ENCODE measurements around the gene RPS6KB2. TPM values are rescaled to one million over a fixed set of nuclear protein-coding genes. Genes with fewer than 3 reads are reported as not detected.

RPS6KB2 gene
- total and polyA plus RNA-seq, 2 donors (not counting 1 experiment from before 2014, with no cell fraction given) = 81.8 to 131 TPM

DNA sequence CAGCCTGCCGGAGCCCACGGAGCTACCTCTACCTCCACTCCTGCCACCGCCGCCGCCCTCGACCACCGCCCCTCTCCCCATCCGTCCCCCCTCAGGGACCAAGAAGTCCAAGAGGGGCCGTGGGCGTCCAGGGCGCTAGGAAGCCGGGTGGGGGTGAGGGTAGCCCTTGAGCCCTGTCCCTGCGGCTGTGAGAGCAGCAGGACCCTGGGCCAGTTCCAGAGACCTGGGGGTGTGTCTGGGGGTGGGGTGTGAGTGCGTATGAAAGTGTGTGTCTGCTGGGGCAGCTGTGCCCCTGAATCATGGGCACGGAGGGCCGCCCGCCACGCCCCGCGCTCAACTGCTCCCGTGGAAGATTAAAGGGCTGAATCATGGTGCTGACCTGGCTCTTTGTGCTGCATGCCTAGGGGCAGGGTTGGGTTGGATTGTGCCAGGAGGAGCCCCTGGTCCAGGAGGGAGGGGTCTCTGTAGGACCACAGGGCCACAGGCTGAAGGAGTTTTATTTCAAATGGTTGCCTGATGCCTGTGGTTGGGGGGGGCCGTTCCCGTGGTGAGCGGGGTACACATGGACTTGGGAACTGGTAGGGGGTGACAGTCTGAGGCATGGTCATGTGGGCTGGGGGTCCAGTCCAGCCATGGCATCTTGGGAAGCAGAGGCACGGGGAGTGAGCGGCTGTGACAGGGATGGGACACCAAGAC, 6.9 kb downstream of the RPS6KB2 start:
- no peaks in the 10 kb centered on the region for H3K9me3 Mint-ChIP-seq (ENCODE audit: insufficient read depth)
- Histone ChIP-seq H3K4me3 (ENCODE audit: control extremely low read depth in 1 of 5, extremely low read depth in 1 of 5, insufficient read depth in 1 of 5, low read depth in 2 of 5, low read length in 4 of 5) (peak overlapping the region in 4 of 5 experiments; percentile 79 to 96 (median 89)), H3K9ac (ENCODE audit: low read length) (peak overlapping the region; percentile 82), H3K9me3 (ENCODE audit: control extremely low read depth in 1 of 3, control insufficient read depth in 2 of 3, insufficient read depth in 1 of 3, low read length in 2 of 3) (peaks cover 0 to 3% (median 0%) of the 10 kb centered on the region in 3 donors), H3K79me2 (ENCODE audit: control insufficient read depth, insufficient read depth, low read length) (peaks cover 86% of the 10 kb centered on the region), H3K4me1 (ENCODE audit: control insufficient read depth in 2 of 2, insufficient read depth in 2 of 2, low read length in 2 of 2) (peaks cover 52 to 80% of the 10 kb centered on the region in 2 donors), H3K4me2 (replicated peaks; ENCODE audit: low read depth, low read length, poor library complexity, severe bottlenecking) (peak overlapping the region; percentile 99), H2AFZ (ENCODE audit: insufficient read depth, low read depth, low read length, poor library complexity, severe bottlenecking) (no peak overlapping the region), H3K27ac (ENCODE audit: low read length in 2 of 2) (peak overlapping the region; percentile 12 to 88), H4K20me1 (ENCODE audit: control insufficient read depth, insufficient read depth, low read length, poor library complexity, severe bottlenecking) (peaks cover 89% of the 10 kb centered on the region), H3K27me3 (replicated peaks in 1 of 4; ENCODE audit: control extremely low read depth in 1 of 4, control insufficient read depth in 3 of 4, insufficient read depth in 4 of 4, low read length in 3 of 4) (no peaks in the 10 kb centered on the region), H3K36me3 (replicated peaks in 1 of 2; ENCODE audit: control extremely low read depth in 1 of 2, control insufficient read depth in 1 of 2, extremely low read depth in 1 of 2, insufficient read depth in 2 of 2, low read length in 1 of 2) (peaks cover 0 to 51% of the 10 kb centered on the region in 2 experiments)
- intact Hi-C loops (cut with micrococcal nuclease) = no loop called here
- ChIA-PET CTCF (interaction anchor here (1.1 to 4.3 kb wide), 4 partner anchors 16 to 70 kb away, joined by 3 to 63 read pairs (median 18); partner anchors contain the start of genes PITPNM1, PPP1CA, TBC1D10C and TMEM134), POLR2A (interaction anchor here (1.0 to 9.5 kb wide), 12 partner anchors 12 to 70 kb away, joined by 3 to 215 read pairs (median 62); partner anchors contain the start of genes AIP, PITPNM1, PPP1CA and TBC1D10C)
- peak overlapping the region; percentile 88 for H3K4me3 Mint-ChIP-seq
- WGBS (ENCODE audit: insufficient coverage) = 44% methylated on average over 13 of the region's 26 CpGs
- H3K27ac Mint-ChIP-seq = peak overlapping the region; percentile 98
- TF ChIP-seq, protein P1, sequence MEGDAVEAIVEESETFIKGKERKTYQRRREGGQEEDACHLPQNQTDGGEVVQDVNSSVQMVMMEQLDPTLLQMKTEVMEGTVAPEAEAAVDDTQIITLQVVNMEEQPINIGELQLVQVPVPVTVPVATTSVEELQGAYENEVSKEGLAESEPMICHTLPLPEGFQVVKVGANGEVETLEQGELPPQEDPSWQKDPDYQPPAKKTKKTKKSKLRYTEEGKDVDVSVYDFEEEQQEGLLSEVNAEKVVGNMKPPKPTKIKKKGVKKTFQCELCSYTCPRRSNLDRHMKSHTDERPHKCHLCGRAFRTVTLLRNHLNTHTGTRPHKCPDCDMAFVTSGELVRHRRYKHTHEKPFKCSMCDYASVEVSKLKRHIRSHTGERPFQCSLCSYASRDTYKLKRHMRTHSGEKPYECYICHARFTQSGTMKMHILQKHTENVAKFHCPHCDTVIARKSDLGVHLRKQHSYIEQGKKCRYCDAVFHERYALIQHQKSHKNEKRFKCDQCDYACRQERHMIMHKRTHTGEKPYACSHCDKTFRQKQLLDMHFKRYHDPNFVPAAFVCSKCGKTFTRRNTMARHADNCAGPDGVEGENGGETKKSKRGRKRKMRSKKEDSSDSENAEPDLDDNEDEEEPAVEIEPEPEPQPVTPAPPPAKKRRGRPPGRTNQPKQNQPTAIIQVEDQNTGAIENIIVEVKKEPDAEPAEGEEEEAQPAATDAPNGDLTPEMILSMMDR (IDR thresholded peaks at IDR 0.05) = no peak
- no peak for TF ChIP-seq EZH2 (IDR thresholded peaks at IDR 0.05; ENCODE audit: borderline replicate concordance, insufficient read depth, low read depth, low read length, poor library complexity, severe bottlenecking)
- no peak for DNase-seq
- no peaks in the 10 kb centered on the region for H3K27me3 Mint-ChIP-seq
- ATAC-seq (ENCODE audit: low read depth) = no peak
- peaks cover 84% of the 10 kb centered on the region for H3K4me1 Mint-ChIP-seq
